ENCODE results near the gene FARP2. TPM values are rescaled to one million over a fixed set of nuclear protein-coding genes. Genes with fewer than 3 reads are reported as not detected.

FARP2 gene
- 26.8 and 31.3 TPM in 2 replicates for total RNA-seq

GRCh38 chr2:241355983-241356870 lies at the start of gene FARP2:
FARP2 (plus strand) TSS chr2:241356285; CDS start chr2:241373108, 16,823 bp downstream.

GRCh38 chr2:241315093-241315878 lies 40.8 kb upstream of the FARP2 start, which contains the start of gene HDLBP:
HDLBP (minus strand) TSS chr2:241315672; CDS start chr2:241266869, 48,803 bp downstream.

DNA sequence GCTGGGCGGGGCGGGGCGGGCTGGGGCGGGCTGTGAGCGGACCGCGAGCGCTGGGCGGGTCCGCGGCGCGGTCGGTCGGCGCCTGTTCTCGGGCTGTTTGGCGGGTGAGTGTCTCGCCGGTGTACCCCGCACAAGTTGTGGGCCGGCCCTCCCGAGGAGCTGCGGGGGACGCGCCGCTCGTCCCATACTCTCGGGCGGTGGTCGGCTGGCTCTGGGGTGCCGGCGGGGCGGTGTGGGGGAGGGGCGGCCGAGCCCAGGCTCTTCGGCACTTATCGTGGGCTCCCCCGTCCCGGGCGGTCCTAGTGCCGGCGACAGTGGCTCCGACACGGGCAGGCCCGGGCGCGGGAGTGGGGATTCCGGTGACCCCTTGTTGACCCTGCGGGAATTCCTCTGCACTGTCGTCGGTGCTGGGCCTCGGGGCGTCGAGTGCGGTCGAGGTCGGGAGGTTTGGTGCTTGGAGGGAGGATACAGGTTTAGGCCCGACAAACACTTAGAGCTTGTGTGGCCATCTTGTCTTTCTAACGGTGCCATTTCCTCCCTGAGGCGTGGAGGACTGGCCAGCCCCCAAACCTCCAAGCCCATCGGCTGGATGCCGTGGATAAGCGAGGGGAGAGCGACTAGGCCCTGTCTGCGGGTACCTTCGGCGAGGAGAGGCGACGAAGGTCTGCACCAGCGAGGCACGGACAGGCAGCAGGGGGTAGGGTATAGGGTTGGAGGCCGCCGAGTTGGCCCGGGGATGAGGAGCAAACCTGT lies 40.0 kb upstream of the FARP2 start, which contains the start of gene SEPTIN2:
TSS of gene SEPTIN2 (plus strand) at position 47 of the 753 bp plus-strand sequence. CDS start 8,308 bp downstream, outside the sequence.

DNA sequence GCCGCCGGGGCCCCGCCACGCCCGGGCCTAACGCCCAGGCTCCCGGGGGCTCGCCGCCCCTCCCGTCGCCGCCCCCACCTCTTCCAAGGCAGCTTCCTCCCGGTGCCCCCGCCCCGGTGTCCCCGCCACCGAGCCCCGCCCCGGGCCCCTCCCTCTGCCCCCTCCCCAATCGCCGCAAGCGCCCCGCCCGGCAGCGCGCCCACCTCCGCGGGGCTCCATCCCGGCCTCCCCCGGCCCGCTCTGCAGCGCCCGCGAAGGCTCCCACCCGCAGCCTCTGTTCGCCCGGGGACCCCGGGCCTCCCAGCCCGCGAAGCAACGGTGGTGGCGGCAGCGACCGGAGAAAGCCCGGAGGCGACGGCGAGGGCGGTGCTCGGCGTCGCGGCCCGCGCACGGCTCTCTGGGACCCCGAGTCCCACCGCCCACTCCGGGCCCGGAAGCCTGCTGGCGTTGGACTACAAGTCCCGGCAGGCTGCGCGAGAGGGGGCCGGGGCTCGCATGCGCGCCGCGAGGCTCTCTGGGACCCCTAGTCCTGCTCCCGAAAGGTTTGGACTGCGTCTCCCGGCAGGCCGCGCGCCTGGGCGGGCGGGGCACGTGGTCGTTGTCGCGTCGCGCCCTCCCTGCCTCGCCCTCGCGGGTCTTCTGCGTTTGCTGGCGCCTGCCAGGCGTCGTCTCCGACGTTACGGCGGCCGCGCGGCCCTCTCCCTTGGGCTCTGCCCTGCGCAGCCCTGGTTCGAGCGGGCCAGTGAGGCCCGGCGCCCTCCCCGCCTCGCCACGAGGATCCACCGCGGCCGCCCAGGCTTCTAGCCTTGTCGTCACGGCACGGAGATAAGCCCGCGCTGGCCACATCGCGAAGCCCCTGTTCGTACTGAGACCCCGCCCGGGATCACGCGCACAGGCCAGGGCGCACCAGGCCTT lies 152.4 kb downstream of the FARP2 start, which contains the start of gene STK25:
TSS of gene STK25 (minus strand) at position 345 of the 915 bp plus-strand sequence. CDS start 549 bp downstream, outside the sequence.

Other genes starting within 250 kb of the FARP2 start
- 2.1 and 6.1 TPM in 2 replicates for gene PASK, start 206.8 kb upstream of the FARP2 start, total RNA-seq
- 79.2 and 79.8 TPM in 2 replicates for gene PPP1R7, start 205.8 kb upstream of the FARP2 start, total RNA-seq
- 0.16 and 0.23 TPM in 2 replicates for gene ANO7, start 167.6 kb upstream of the FARP2 start, total RNA-seq
- 341 and 617 TPM in 2 replicates for gene HDLBP, start 40.6 kb upstream of the FARP2 start, total RNA-seq
- gene SEPTIN2, start 40.4 kb upstream of the FARP2 start, total RNA-seq, result 204 and 221 TPM in 2 replicates
- 145 and 163 TPM in 2 replicates for gene STK25, start 152.3 kb downstream of the FARP2 start, total RNA-seq
- gene BOK, start 202.5 kb downstream of the FARP2 start, total RNA-seq, result 36.3 and 41.2 TPM in 2 replicates